Activated CD4-positive, alpha-beta T cell treated with anti-CD3 and anti-CD28 coated beads for 24 hours (primary cell): ENCODE data around the gene SH3BP2.

Source experiments
- DNase-seq, 2 donors: peaks; one replicate each; pipeline ENCODE4 v3.0.0-alpha.2; 2020; ENCODE audit warnings: low read depth in 2 of 2

SH3BP2 gene

GRCh38 chr4:2856266-2856665 is 63.4 kb downstream of the SH3BP2 start:
- no peak for DNase-seq

GRCh38 chr4:2857349-2857927 is 64.6 kb downstream of the SH3BP2 start:
- DNase-seq = no peak

- no peak for DNase-seq
Observed at GRCh38 chr4:2858451-2859217, 65.7 kb downstream of the SH3BP2 start.

- no peak for DNase-seq
Observed at GRCh38 chr4:2859514-2859913, 66.6 kb downstream of the SH3BP2 start.

GRCh38 chr4:2860391-2861348 is 67.8 kb downstream of the SH3BP2 start:
- DNase-seq = no peak

- DNase-seq = no peak
Observed at GRCh38 chr4:2861631-2862436, 68.9 kb downstream of the SH3BP2 start.

- no peak for DNase-seq
Observed at GRCh38 chr4:2862528-2862927, 69.6 kb downstream of the SH3BP2 start.

- no peak for DNase-seq
Observed at GRCh38 chr4:2863649-2864048, 70.8 kb downstream of the SH3BP2 start.

GRCh38 chr4:2865196-2865780 is 72.4 kb downstream of the SH3BP2 start:
- no peak for DNase-seq

GRCh38 chr4:2866160-2866861 is 73.4 kb downstream of the SH3BP2 start:
- no peak for DNase-seq

GRCh38 chr4:2866891-2867290 is 74.0 kb downstream of the SH3BP2 start:
- no peak for DNase-seq

- no peak for DNase-seq
Observed at GRCh38 chr4:2867758-2868491, 75.0 kb downstream of the SH3BP2 start.

- no peak for DNase-seq
Observed at GRCh38 chr4:2868877-2869487, 76.1 kb downstream of the SH3BP2 start.

- no peak for DNase-seq
Observed at GRCh38 chr4:2869659-2870058, 76.8 kb downstream of the SH3BP2 start.

- DNase-seq = no peak
Observed at GRCh38 chr4:2870082-2870481, 77.2 kb downstream of the SH3BP2 start.

GRCh38 chr4:2871466-2871865 is 78.6 kb downstream of the SH3BP2 start:
- no peak for DNase-seq

GRCh38 chr4:2871911-2872310 is 79.0 kb downstream of the SH3BP2 start:
- DNase-seq = no peak

- DNase-seq = no peak
Observed at GRCh38 chr4:2873329-2873728, 80.4 kb downstream of the SH3BP2 start.

GRCh38 chr4:2874861-2875260 is 82.0 kb downstream of the SH3BP2 start:
- no peak for DNase-seq
